Stromal cell of bone marrow (primary cell): ENCODE data around the gene CDK3.
"Not testable (repeated sequence)": the region's sequence is repeated elsewhere in the genome, so short reads cannot be mapped to it uniquely, and the experiment has no call there.

Source experiments
- DNase-seq: peaks from one replicate; pipeline ENCODE4 v3.0.0-alpha.2; 2012; ENCODE audit warnings: low read depth

The CDK3 gene

GRCh38 chr17:76039121-76039520, 38.5 kb downstream of the CDK3 start:
- DNase-seq: no peak

GRCh38 chr17:76040376-76040775, 39.7 kb downstream of the CDK3 start:
- DNase-seq: no peak

GRCh38 chr17:76042868-76043267, 42.2 kb downstream of the CDK3 start:
- DNase-seq: not testable (repeated sequence)

GRCh38 chr17:76044475-76045007, 43.9 kb downstream of the CDK3 start:
- DNase-seq: not testable (repeated sequence)

- DNase-seq: no peak
These were observed 45.4 kb downstream of the CDK3 start for GRCh38 chr17:76046064-76046463.

- no peak for DNase-seq
These were observed 47.5 kb downstream of the CDK3 start for GRCh38 chr17:76048025-76048605.

- no peak for DNase-seq
These were observed 48.1 kb downstream of the CDK3 start for GRCh38 chr17:76048711-76049110.

- DNase-seq: no peak
These were observed 48.6 kb downstream of the CDK3 start for GRCh38 chr17:76049239-76049638.

GRCh38 chr17:76049836-76050537, 49.3 kb downstream of the CDK3 start:
- no peak for DNase-seq

GRCh38 chr17:76050538-76051467, 50.1 kb downstream of the CDK3 start:
- DNase-seq: no peak

- DNase-seq: no peak
These were observed 50.9 kb downstream of the CDK3 start for GRCh38 chr17:76051561-76051960.

- DNase-seq: peak; percentile 73
These were observed 52.8 kb downstream of the CDK3 start for GRCh38 chr17:76053246-76054111.

- DNase-seq: peak; percentile 44
These were observed 53.4 kb downstream of the CDK3 start for GRCh38 chr17:76054112-76054476.
